ENCODE data around the gene NPR3.

DNA sequence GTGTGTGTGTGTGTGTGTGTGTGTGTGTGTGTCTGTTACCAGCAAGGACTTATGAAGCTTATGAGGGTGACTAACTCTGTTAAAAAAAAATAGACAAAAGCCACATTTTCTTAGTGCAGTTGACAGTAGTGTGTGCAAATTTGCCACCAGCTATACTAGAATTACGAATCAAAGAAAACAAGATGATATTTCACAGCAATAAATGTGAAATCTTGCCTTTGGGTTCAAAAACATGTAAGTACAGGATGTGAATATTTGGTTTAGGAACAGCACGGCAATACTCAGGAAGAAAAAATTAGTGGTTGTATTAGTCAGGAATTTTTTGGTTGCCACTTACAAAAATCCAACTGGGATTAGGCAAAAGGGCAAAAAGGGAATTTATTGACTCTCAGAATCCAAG is 117.4 kb downstream of the NPR3 start:
- TF ChIP-seq, protein P1, sequence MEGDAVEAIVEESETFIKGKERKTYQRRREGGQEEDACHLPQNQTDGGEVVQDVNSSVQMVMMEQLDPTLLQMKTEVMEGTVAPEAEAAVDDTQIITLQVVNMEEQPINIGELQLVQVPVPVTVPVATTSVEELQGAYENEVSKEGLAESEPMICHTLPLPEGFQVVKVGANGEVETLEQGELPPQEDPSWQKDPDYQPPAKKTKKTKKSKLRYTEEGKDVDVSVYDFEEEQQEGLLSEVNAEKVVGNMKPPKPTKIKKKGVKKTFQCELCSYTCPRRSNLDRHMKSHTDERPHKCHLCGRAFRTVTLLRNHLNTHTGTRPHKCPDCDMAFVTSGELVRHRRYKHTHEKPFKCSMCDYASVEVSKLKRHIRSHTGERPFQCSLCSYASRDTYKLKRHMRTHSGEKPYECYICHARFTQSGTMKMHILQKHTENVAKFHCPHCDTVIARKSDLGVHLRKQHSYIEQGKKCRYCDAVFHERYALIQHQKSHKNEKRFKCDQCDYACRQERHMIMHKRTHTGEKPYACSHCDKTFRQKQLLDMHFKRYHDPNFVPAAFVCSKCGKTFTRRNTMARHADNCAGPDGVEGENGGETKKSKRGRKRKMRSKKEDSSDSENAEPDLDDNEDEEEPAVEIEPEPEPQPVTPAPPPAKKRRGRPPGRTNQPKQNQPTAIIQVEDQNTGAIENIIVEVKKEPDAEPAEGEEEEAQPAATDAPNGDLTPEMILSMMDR (IDR thresholded peaks at IDR 0.05 in 8 of 11, conservative IDR thresholded peaks at IDR 0.05 in 3 of 11): no peak
- TF ChIP-seq POLR2A (IDR thresholded peaks at IDR 0.05): no peak
- TF ChIP-seq POLR2AphosphoS5 (IDR thresholded peaks at IDR 0.05): no peak

Data from spleen (tissue), 7 donors.